ENCODE results near the gene STAG3. TPM values are rescaled to one million over a fixed set of nuclear protein-coding genes. Genes with fewer than 3 reads are reported as not detected.
"Not testable (repeated sequence)": the region's sequence is repeated elsewhere in the genome, so short reads cannot be mapped to it uniquely, and the experiment has no call there.

STAG3 gene, protein sequence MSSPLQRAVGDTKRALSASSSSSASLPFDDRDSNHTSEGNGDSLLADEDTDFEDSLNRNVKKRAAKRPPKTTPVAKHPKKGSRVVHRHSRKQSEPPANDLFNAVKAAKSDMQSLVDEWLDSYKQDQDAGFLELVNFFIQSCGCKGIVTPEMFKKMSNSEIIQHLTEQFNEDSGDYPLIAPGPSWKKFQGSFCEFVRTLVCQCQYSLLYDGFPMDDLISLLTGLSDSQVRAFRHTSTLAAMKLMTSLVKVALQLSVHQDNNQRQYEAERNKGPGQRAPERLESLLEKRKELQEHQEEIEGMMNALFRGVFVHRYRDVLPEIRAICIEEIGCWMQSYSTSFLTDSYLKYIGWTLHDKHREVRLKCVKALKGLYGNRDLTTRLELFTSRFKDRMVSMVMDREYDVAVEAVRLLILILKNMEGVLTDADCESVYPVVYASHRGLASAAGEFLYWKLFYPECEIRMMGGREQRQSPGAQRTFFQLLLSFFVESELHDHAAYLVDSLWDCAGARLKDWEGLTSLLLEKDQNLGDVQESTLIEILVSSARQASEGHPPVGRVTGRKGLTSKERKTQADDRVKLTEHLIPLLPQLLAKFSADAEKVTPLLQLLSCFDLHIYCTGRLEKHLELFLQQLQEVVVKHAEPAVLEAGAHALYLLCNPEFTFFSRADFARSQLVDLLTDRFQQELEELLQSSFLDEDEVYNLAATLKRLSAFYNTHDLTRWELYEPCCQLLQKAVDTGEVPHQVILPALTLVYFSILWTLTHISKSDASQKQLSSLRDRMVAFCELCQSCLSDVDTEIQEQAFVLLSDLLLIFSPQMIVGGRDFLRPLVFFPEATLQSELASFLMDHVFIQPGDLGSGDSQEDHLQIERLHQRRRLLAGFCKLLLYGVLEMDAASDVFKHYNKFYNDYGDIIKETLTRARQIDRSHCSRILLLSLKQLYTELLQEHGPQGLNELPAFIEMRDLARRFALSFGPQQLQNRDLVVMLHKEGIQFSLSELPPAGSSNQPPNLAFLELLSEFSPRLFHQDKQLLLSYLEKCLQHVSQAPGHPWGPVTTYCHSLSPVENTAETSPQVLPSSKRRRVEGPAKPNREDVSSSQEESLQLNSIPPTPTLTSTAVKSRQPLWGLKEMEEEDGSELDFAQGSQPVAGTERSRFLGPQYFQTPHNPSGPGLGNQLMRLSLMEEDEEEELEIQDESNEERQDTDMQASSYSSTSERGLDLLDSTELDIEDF
- 10 to 100 TPM; 13.2 to 33.8 (median 15.3) TPM for polyA plus RNA-seq (ENCODE audit: insufficient read length in 3 of 3)
- long read RNA-seq, donor 1 = 0 reads
- long read RNA-seq, donor 2 = 0 reads
- long read RNA-seq, donor 3 = 0 reads
- long read RNA-seq, donor 4 = 0 reads
- long read RNA-seq, donor 5 = 0 reads
- long read RNA-seq, donor 6 = 0 reads
- long read RNA-seq, donor 7, partial matches to known transcripts = 7 of 8 reads
- long read RNA-seq, donor 7, other reads (novel, unspliced or antisense) = 0 of 8 reads
- long read RNA-seq, donor 8 = 0 reads
- long read RNA-seq, donor 9, partial matches to known transcripts = 0 of 8 reads
- long read RNA-seq, donor 9, other reads (novel, unspliced or antisense) = 8 of 8 reads
- long read RNA-seq, donor 10, partial matches to known transcripts = 0 of 1 reads
- long read RNA-seq, donor 10, other reads (novel, unspliced or antisense) = 0 of 1 reads
- long read RNA-seq, donor 11 = 0 reads
- long read RNA-seq, donor 12 = 0 reads
- long read RNA-seq, donor 13 = 0 reads
- long read RNA-seq, donor 14 = 0 reads
- long read RNA-seq, donor 15 = 0 reads
- long read RNA-seq, donor 16, partial matches to known transcripts = 17 of 17 reads
- long read RNA-seq, donor 16, other reads (novel, unspliced or antisense) = 0 of 17 reads

GRCh38 chr7:100177045-100178001 lies at the start of gene STAG3, which contains the start of gene GPC2:
TSS of gene STAG3 (plus strand) at chr7:100177918. CDS start at chr7:100180557, 2,639 bp downstream.
TSS of gene GPC2 (minus strand) at chr7:100177381. CDS start at chr7:100177199, 182 bp downstream.
- DNase-seq (ENCODE audit: extremely low read depth in 1 of 11, low read depth in 9 of 11, low spot score in 4 of 11) = peak; percentile 84 to 96 (median 93)

- no peak for DNase-seq (ENCODE audit: extremely low read depth in 1 of 11, low read depth in 9 of 11, low spot score in 4 of 11)
Measured at GRCh38 chr7:100128637-100128963, 49.1 kb upstream of the STAG3 start.

DNA sequence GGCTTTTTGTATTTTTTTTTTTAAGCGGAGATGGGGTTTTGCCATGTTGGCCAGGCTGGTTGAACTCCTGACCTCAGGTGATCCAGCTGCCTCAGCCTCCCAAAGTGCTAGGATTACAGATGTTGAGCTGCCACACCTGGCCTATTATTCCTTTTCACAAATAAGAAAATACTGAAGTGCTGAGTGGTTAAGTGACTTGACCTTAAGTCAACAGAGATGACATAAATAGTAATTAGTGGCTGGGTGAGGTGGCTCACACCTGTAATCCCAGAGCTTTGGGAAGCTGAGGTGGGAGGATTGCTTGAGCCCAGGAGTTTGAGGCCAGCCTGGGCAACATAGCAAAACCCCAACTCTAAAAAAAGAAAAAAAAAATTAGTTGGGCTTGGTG lies 47.5 kb upstream of the STAG3 start:
- DNase-seq (ENCODE audit: extremely low read depth in 1 of 11, low read depth in 9 of 11, low spot score in 4 of 11) = not testable (repeated sequence)

DNA sequence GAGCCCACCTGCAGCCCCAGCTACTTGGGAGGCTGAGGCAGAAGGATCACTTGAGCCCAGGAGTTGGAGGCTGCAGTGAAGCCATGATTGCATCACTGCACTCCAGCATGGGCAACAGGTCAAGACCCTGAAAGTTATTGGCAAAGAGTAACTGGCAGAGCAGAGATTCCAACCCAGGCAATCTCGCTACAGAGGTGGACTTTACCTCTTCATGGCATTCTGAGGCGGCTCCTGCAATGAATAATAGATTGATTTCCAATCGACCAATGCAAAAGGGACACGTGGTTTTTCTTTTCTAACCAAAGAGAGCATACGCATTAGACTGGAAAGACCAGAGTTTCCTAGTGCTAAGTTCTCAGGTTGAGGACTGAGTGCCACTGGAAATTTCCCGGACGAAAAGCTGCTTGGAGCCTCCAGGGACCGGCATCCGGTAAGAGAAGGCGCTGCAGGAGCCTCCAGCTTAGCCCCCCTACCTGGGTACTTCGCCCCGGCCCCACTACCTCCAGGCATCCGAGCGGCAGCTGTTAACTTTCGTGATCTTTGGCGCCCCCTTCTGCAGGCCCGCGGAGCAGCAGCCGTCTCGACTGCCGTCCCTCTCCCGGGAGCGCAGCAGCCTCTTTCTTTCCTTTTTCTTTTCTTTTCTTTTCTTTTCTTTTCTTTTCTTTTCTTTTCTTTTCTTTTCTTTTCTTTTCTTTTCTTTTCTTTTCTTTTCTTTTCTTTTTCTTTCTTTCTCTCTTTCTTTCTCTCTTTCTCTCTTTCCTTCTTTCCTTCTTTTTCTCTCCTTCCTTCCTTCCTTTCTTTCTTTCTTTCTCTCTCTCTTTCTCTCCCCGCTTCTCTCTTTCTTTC lies 46.9 kb upstream of the STAG3 start:
- DNase-seq (ENCODE audit: extremely low read depth in 1 of 11, low read depth in 9 of 11, low spot score in 4 of 11) = peak in 5 of 11 donors; percentile 57 to 69 (median 66)

- no peak for DNase-seq (ENCODE audit: extremely low read depth in 1 of 11, low read depth in 9 of 11, low spot score in 4 of 11)
Measured at GRCh38 chr7:100132126-100132525, 45.6 kb upstream of the STAG3 start.

GRCh38 chr7:100132697-100133151 lies 45.0 kb upstream of the STAG3 start:
- peak in 1 of 11 donors; percentile 36 for DNase-seq (ENCODE audit: extremely low read depth in 1 of 11, low read depth in 9 of 11, low spot score in 4 of 11)

DNA sequence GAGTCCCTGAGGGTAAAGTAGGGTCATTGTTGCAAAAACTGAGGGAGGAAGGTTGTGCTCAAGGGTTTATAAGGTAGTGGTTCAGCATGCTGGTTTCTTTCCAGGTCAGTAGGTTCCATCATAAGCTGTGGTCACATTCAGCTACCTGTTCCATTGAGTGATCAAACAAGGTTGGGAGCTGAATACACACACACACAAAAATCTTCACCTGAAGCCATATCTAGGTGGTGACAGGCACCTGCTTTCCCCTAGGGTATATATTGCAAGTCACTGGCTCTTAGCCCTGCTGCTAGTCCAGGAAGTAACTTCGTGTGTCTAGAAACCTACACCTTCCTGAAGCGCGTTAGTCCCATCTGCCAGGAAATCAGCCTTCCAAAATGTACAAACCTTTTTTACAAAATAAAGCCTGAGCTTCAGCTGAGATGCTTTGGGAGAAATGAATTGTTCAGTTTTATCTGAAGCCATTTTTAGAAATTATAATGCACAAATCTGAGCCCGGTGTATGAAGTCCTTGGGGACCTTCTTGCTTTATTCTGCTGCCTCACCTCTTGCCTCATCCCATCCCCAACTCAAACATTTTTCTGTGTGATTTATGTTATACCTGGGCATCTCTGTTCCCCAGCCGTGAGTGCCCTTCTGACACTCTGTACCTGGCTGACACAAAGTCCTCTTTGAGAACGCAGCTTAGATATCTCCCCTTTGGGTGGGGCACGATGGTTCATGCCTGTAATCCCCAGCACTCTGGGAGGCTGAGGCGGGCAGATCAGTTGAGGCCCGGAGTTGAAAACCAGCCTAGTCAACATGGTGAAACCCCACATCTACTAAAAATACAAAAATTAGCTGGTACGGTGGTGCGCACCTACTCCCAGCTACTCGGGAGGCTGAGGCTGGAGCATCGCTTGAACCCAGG lies 39.6 kb upstream of the STAG3 start:
- DNase-seq (ENCODE audit: extremely low read depth in 1 of 11, low read depth in 9 of 11, low spot score in 4 of 11) = no peak

- no peak for DNase-seq (ENCODE audit: extremely low read depth in 1 of 11, low read depth in 9 of 11, low spot score in 4 of 11)
Measured at GRCh38 chr7:100141555-100141949, 36.2 kb upstream of the STAG3 start.

DNA sequence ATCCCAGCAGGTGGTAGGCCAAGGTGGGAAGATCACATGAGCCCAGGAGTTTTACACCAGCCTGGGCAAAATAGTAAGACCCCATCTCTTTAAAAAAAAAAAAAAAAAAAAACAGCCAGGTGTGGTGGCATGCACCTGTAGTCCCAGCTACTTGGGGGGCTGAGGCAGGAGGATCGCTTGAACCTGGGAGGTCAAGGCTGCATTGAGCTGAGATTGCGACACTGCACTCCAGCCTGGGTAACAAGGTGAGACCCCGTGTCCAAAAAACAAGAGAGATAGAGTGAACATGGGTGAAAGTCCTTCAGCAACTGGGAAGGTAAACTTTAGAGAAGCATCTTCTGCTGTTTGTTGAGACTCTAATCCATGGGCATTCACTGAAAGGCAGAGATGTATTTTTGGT lies 35.3 kb upstream of the STAG3 start:
- DNase-seq (ENCODE audit: extremely low read depth in 1 of 11, low read depth in 9 of 11, low spot score in 4 of 11) = no peak

DNA sequence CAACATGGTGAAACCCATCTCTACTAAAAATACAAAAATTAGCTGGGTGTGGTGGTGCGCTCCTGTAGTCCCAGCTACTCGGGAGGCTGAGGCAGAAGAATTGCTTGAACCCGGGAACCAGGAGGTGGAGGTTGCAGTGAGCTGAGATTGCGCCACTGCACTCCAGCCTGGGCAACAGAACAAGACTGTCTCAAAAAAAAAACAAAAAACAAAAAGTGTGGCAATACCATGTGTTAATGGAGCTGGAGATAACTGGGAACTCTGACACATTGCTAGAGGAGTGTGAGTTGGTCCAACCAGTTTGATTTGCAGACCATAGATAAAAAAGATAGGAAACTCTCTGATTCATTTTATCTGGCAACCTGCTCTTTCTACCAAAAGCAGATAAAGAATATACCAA lies 31.4 kb upstream of the STAG3 start:
- not testable (repeated sequence) for DNase-seq (ENCODE audit: extremely low read depth in 1 of 11, low read depth in 9 of 11, low spot score in 4 of 11)

DNA sequence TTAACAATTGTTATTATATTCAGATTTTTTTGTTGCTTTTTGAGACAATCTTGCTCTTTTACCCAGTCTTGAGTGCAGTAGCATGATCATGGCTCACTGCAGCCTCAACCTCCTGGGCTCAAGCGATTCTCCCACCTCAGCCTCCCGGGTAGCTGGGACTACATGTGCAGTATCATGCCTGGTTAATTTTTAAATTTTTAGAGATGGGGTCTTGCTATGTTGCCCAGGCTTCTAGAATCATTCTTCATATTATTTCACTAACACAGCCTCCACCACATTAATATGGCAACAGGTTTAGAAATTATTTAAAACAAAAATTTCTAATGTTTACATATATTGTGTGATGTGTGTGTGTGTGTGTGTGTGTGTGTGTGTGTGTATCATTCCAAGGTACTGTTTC lies 30.4 kb upstream of the STAG3 start:
- DNase-seq (ENCODE audit: extremely low read depth in 1 of 11, low read depth in 9 of 11, low spot score in 4 of 11) = no peak

DNA sequence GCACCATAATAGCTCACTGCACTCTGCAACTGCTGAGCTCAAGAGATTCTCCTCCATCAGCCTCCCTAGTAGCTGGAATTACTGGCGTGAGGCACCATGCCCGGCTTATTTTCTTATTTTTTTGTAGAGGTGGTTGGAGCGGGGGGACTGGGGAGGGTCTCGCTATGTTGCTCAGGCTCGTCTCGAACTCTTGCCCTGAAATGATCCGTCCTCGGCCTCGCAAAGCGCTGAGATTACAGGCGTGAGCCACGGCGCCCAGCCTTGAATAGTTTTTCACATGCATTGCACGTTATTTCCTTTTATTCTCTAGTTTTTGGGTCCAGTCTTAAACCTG lies 29.5 kb upstream of the STAG3 start:
- no peak for DNase-seq (ENCODE audit: extremely low read depth in 1 of 11, low read depth in 9 of 11, low spot score in 4 of 11)

- peak; percentile 91 to 99 (median 97) for DNase-seq (ENCODE audit: extremely low read depth in 1 of 11, low read depth in 9 of 11, low spot score in 4 of 11)
Measured at GRCh38 chr7:100148559-100149328, 29.0 kb upstream of the STAG3 start, which contains the start of gene LAMTOR4. TSS of gene LAMTOR4 (plus strand) at chr7:100148918. CDS start at chr7:100148973, 55 bp downstream.

DNA sequence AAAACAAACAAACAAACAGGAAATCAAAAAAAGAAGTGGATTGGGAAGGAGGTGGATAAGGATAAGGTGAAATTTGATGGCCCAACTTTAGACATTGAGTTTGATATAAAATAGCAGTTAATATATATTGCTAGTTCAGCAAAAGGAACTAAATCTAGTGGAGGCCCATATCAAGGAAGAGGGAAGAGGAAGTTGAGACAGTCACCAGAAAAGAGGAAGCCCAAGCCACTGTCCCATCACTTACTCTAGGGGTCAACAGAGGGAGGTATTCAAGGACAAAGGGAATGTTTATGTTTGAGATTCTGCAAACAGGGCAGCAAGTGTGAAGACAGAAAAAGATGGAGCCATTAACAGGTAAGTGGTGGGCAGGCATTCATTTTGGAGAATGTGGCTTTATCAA lies 25.3 kb upstream of the STAG3 start:
- no peak for DNase-seq (ENCODE audit: extremely low read depth in 1 of 11, low read depth in 9 of 11, low spot score in 4 of 11)
